Measurements from ENCODE around the gene SUMO3.

SUMO3 gene

GRCh38 chr21:44802396-44803153, 15.3 kb downstream of the SUMO3 start:
- TF ChIP-seq POLR2AphosphoS5 (IDR thresholded peaks at IDR 0.05; ENCODE audit: low read depth) (no peak), CTCF (IDR thresholded peaks at IDR 0.05; ENCODE audit: insufficient read depth, low read length) (no peak), REST (IDR thresholded peaks at IDR 0.05; ENCODE audit: insufficient replicate concordance, low read depth) (no peak), GABPA (IDR thresholded peaks at IDR 0.05; ENCODE audit: low read depth) (no peak), SPI1 (IDR thresholded peaks at IDR 0.05; ENCODE audit: borderline replicate concordance, low read depth) (no peak)
- H3K27me3 ChIP-seq (ENCODE audit: insufficient read depth, poor library complexity, severe bottlenecking) = no peaks in the 10 kb centered on the region
- DNase-seq (ENCODE audit: low read depth in 1 of 2, low spot score in 1 of 2) = peak in 1 of 2 experiments; percentile 20
- peak overlapping the region; percentile 69 for H3K4me3 ChIP-seq (replicated peaks; ENCODE audit: insufficient read depth, low read length)
- H3K27ac ChIP-seq (replicated peaks) = peak overlapping the region; percentile 92

GRCh38 chr21:44801468-44802395, 16.1 kb downstream of the SUMO3 start, which contains the start of gene UBE2G2:
TSS of gene UBE2G2 (minus strand) at chr21:44801820. CDS start at chr21:44801748, 72 bp downstream.
- peak; percentile 73 to 81 for DNase-seq (ENCODE audit: low read depth in 1 of 2, low spot score in 1 of 2)
- Histone ChIP-seq H3K27ac (replicated peaks) (peak within 1 kb of the TSS; percentile 92), H3K4me3 (replicated peaks; ENCODE audit: insufficient read depth, low read length) (peak within 1 kb of the TSS; percentile 69), H3K27me3 (ENCODE audit: insufficient read depth, poor library complexity, severe bottlenecking) (no peaks in the 10 kb centered on the region)
- no peak for TF ChIP-seq SPI1 (IDR thresholded peaks at IDR 0.05; ENCODE audit: borderline replicate concordance, low read depth)
- no peak for TF ChIP-seq CTCF (IDR thresholded peaks at IDR 0.05; ENCODE audit: insufficient read depth, low read length)
- TF ChIP-seq REST (IDR thresholded peaks at IDR 0.05; ENCODE audit: insufficient replicate concordance, low read depth) = peak; percentile 30
- peak; percentile 85 for TF ChIP-seq POLR2AphosphoS5 (IDR thresholded peaks at IDR 0.05; ENCODE audit: low read depth)
- peak; percentile 98 for TF ChIP-seq GABPA (IDR thresholded peaks at IDR 0.05; ENCODE audit: low read depth)

GRCh38 chr21:44800971-44801467, 16.8 kb downstream of the SUMO3 start:
- peak overlapping the region; percentile 69 for H3K4me3 ChIP-seq (replicated peaks; ENCODE audit: insufficient read depth, low read length)
- TF ChIP-seq GABPA (IDR thresholded peaks at IDR 0.05; ENCODE audit: low read depth) = no peak
- H3K27ac ChIP-seq (replicated peaks) = peak overlapping the region; percentile 92
- peak in 1 of 2 experiments; percentile 34 for DNase-seq (ENCODE audit: low read depth in 1 of 2, low spot score in 1 of 2)
- H3K27me3 ChIP-seq (ENCODE audit: insufficient read depth, poor library complexity, severe bottlenecking) = no peaks in the 10 kb centered on the region

- peak in 1 of 2 experiments; percentile 69 for DNase-seq (ENCODE audit: low read depth in 1 of 2, low spot score in 1 of 2)
- peak; percentile 52 for TF ChIP-seq CTCF (IDR thresholded peaks at IDR 0.05; ENCODE audit: insufficient read depth, low read length)
- no peak for TF ChIP-seq POLR2AphosphoS5 (IDR thresholded peaks at IDR 0.05; ENCODE audit: low read depth)
- Histone ChIP-seq H3K27me3 (ENCODE audit: insufficient read depth, poor library complexity, severe bottlenecking) (no peaks in the 10 kb centered on the region), H3K4me3 (replicated peaks; ENCODE audit: insufficient read depth, low read length) (peak overlapping the region; percentile 69), H3K27ac (replicated peaks) (peak overlapping the region; percentile 92)
Measured at GRCh38 chr21:44800103-44800502, 17.8 kb downstream of the SUMO3 start.

All from HL-60 (cell line).